ENCODE measurements around the gene GMFB. TPM values are rescaled to one million over a fixed set of nuclear protein-coding genes. Genes with fewer than 3 reads are reported as not detected.

Gene GMFB
- total and polyA plus RNA-seq, 2 donors (not counting 3 experiments of a cell fraction or from before 2014, with no cell fraction given) = 10.1 to 52.0 TPM

GRCh38 chr14:54535126-54535525 lies 46.3 kb upstream of the GMFB start:
- Histone ChIP-seq H3K27me3 (ENCODE audit: control insufficient read depth in 2 of 2, insufficient read depth in 2 of 2, low read length in 2 of 2) (no peaks in the 10 kb centered on the region), H2AFZ (ENCODE audit: low read depth, low read length) (no peak overlapping the region), H3K4me3 (replicated peaks in 1 of 3; ENCODE audit: insufficient read depth in 1 of 3, low read depth in 1 of 3, low read length in 3 of 3) (no peak overlapping the region), H3K4me1 (ENCODE audit: control insufficient read depth, extremely low read depth, insufficient read depth, low read length) (peaks cover under 1% of the 10 kb centered on the region), H3K9me1 (replicated peaks; ENCODE audit: control insufficient read depth, extremely low read depth, insufficient read depth, low read length) (no peaks in the 10 kb centered on the region), H3K9ac (replicated peaks; ENCODE audit: extremely low read depth, insufficient read depth, low read length) (no peak overlapping the region), H3K27ac (ENCODE audit: insufficient read depth, low read depth, low read length) (no peak overlapping the region), H3K36me3 (ENCODE audit: control insufficient read depth in 2 of 2, extremely low read depth in 1 of 2, insufficient read depth in 2 of 2, low read length in 2 of 2) (peaks cover 2 to 3% of the 10 kb centered on the region in 2 experiments), H3K9me3 (replicated peaks; ENCODE audit: control insufficient read depth, insufficient read depth, low read length) (no peaks in the 10 kb centered on the region), H4K20me1 (replicated peaks; ENCODE audit: control insufficient read depth, extremely low read depth, insufficient read depth, low read length) (no peaks in the 10 kb centered on the region), H3K4me2 (ENCODE audit: insufficient read depth, low read length) (no peak overlapping the region), H3K79me2 (ENCODE audit: control insufficient read depth, insufficient read depth, low read length) (no peaks in the 10 kb centered on the region)
- CTCF ChIA-PET = interaction anchor here (1.1 to 1.6 kb wide), 2 partner anchors 29 to 271 kb away, joined by 3 to 5 read pairs; no protein-coding TSS in a partner anchor
- TF ChIP-seq MYC (IDR thresholded peaks at IDR 0.05; ENCODE audit: low read depth, low read length) = no peak
- no peak for TF ChIP-seq CTCF (IDR thresholded peaks at IDR 0.05; ENCODE audit: extremely low read depth in 1 of 2, insufficient read depth in 1 of 2, low read depth in 1 of 2, low read length in 2 of 2)
- no peak for TF ChIP-seq POLR2A (IDR thresholded peaks at IDR 0.05; ENCODE audit: low read depth, low read length)
- TF ChIP-seq FOS (IDR thresholded peaks at IDR 0.05; ENCODE audit: borderline replicate concordance, insufficient read depth, low read length) = no peak
- TF ChIP-seq GATA2 (IDR thresholded peaks at IDR 0.05; ENCODE audit: insufficient read depth, insufficient read length, low read depth, low read length) = no peak
- TF ChIP-seq JUN (IDR thresholded peaks at IDR 0.05; ENCODE audit: borderline replicate concordance, insufficient read depth, insufficient read length, low read depth) = no peak
- no peak for TF ChIP-seq EZH2 (IDR thresholded peaks at IDR 0.05; ENCODE audit: borderline replicate concordance, low read depth, low read length, severe bottlenecking)
- no peak for TF ChIP-seq MAX (IDR thresholded peaks at IDR 0.05; ENCODE audit: insufficient read depth, insufficient read length)
- TF ChIP-seq POLR2AphosphoS5 (IDR thresholded peaks at IDR 0.05; ENCODE audit: insufficient read depth, low read depth, low read length) = no peak
- dilution Hi-C loops (cut with MboI; ENCODE audit: extremely low pct_ligation_motif_present, low sequenced_read_pairs) = no loop called here
- POLR2A ChIA-PET = no interaction called here
- DNase-seq (ENCODE audit: low read depth, low spot score) = no peak
- intact Hi-C loops (cut with micrococcal nuclease) = no loop called here
- no peak for FAIRE-seq
- no TSS peak for BruUV-seq (replicated peaks)
